Measurements from ENCODE around the gene MICAL3.
"Not testable (repeated sequence)": the region's sequence is repeated elsewhere in the genome, so short reads cannot be mapped to it uniquely, and the experiment has no call there.

MICAL3 gene

GRCh38 chr22:18031695-18032454 lies 7.5 kb upstream of the MICAL3 start:
- DNase-seq, result no peak

GRCh38 chr22:18029686-18030267 lies 5.4 kb upstream of the MICAL3 start:
- DNase-seq, result no peak

GRCh38 chr22:18028817-18029527 lies 4.6 kb upstream of the MICAL3 start:
- no peak for DNase-seq

GRCh38 chr22:18025898-18026297 lies 1.5 kb upstream of the MICAL3 start:
- DNase-seq, result not testable (repeated sequence)

- DNase-seq, result no peak
Observed at GRCh38 chr22:18024956-18025720, 777 bp upstream of the MICAL3 start.

GRCh38 chr22:18023509-18024275 lies 669 bp downstream of the MICAL3 start:
- peak; percentile 52 for DNase-seq

GRCh38 chr22:18022876-18023275 lies 1.5 kb downstream of the MICAL3 start:
- DNase-seq, result no peak

- DNase-seq, result no peak
Observed at GRCh38 chr22:18021431-18021830, 2.9 kb downstream of the MICAL3 start.

- DNase-seq, result not testable (repeated sequence)
Observed at GRCh38 chr22:18020743-18021142, 3.6 kb downstream of the MICAL3 start.

GRCh38 chr22:18013947-18014346 lies 10.4 kb downstream of the MICAL3 start:
- DNase-seq, result no peak

- DNase-seq, result no peak
Observed at GRCh38 chr22:18013436-18013835, 10.9 kb downstream of the MICAL3 start.

GRCh38 chr22:18012531-18012930 lies 11.8 kb downstream of the MICAL3 start:
- DNase-seq, result no peak

- DNase-seq, result no peak
Observed at GRCh38 chr22:18010266-18010665, 14.1 kb downstream of the MICAL3 start.

- DNase-seq, result no peak
Observed at GRCh38 chr22:18008136-18008535, 16.2 kb downstream of the MICAL3 start.

GRCh38 chr22:18005201-18005926 lies 19.0 kb downstream of the MICAL3 start:
- no peak for DNase-seq

GRCh38 chr22:18001894-18002315 lies 22.5 kb downstream of the MICAL3 start:
- not testable (repeated sequence) for DNase-seq

- peak; percentile 87 for DNase-seq
Observed at GRCh38 chr22:18001040-18001893, 23.1 kb downstream of the MICAL3 start.

GRCh38 chr22:18000441-18001039 lies 23.8 kb downstream of the MICAL3 start:
- DNase-seq, result peak; percentile 37

- DNase-seq, result no peak
Observed at GRCh38 chr22:17999851-18000250, 24.5 kb downstream of the MICAL3 start.

- DNase-seq, result no peak
Observed at GRCh38 chr22:17998913-17999312, 25.4 kb downstream of the MICAL3 start.
